ENCODE data around the gene HEPACAM. TPM values are rescaled to one million over a fixed set of nuclear protein-coding genes. Genes with fewer than 3 reads are reported as not detected.

HEPACAM gene
- total RNA-seq, 2 donors from 2014 or later, result 0.83 TPM; not detected in 1

DNA sequence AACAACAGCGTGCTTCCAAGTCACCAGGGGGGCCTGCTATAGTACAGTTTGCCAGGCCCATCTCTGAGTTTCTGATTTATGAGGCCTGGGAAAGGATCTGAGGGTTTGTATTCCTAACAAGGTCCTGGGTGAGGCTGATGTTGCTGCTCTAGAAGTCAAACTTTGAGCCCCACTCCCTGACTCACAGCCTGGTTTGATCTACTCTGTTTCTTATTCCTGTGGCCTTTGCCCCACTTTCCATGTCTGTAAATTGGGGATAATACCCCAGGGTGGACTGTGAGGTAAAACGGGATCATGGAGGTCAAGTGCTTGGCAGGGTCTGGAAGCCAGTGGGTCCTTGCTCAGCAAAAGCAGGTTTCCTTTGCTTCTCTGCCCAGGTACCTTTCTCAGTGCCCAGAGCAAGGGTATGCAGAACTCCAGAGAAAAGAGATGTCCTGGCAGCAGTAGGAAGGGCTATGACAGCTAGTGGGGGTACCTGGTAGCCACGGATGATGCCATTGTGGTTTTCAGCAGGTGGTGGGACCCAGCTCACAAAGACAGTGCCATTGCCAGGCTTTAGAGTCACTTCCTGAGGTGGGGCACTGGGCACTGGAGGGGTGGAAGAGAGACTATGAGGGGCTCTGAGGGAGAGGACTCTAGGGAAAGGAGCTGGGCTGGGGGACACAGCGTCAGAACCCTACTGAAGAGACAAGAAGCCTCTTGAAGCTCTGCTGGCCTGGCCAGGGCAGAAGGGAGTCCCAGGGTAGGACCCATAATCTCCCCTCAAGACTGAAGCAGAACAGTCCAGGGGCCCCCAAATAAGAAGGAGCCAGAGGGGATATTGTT is 41.0 kb downstream of the HEPACAM start:
- H3K4me1 ChIP-seq, result peaks cover 0 to 85% of the 10 kb centered on the region in 2 donors
- peak overlapping the region in 1 of 2 donors; percentile 48 for H3K4me3 ChIP-seq
- peak overlapping the region; percentile 73 to 81 for H3K27ac ChIP-seq
- no peak for DNase-seq (ENCODE audit: low spot score)
- peaks cover 5% of the 10 kb centered on the region for H3K36me3 ChIP-seq
- TF ChIP-seq, protein P1, sequence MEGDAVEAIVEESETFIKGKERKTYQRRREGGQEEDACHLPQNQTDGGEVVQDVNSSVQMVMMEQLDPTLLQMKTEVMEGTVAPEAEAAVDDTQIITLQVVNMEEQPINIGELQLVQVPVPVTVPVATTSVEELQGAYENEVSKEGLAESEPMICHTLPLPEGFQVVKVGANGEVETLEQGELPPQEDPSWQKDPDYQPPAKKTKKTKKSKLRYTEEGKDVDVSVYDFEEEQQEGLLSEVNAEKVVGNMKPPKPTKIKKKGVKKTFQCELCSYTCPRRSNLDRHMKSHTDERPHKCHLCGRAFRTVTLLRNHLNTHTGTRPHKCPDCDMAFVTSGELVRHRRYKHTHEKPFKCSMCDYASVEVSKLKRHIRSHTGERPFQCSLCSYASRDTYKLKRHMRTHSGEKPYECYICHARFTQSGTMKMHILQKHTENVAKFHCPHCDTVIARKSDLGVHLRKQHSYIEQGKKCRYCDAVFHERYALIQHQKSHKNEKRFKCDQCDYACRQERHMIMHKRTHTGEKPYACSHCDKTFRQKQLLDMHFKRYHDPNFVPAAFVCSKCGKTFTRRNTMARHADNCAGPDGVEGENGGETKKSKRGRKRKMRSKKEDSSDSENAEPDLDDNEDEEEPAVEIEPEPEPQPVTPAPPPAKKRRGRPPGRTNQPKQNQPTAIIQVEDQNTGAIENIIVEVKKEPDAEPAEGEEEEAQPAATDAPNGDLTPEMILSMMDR (IDR thresholded peaks at IDR 0.05), result no peak
- no peaks in the 10 kb centered on the region for H3K9me3 ChIP-seq
- no peaks in the 10 kb centered on the region for H3K27me3 ChIP-seq

DNA sequence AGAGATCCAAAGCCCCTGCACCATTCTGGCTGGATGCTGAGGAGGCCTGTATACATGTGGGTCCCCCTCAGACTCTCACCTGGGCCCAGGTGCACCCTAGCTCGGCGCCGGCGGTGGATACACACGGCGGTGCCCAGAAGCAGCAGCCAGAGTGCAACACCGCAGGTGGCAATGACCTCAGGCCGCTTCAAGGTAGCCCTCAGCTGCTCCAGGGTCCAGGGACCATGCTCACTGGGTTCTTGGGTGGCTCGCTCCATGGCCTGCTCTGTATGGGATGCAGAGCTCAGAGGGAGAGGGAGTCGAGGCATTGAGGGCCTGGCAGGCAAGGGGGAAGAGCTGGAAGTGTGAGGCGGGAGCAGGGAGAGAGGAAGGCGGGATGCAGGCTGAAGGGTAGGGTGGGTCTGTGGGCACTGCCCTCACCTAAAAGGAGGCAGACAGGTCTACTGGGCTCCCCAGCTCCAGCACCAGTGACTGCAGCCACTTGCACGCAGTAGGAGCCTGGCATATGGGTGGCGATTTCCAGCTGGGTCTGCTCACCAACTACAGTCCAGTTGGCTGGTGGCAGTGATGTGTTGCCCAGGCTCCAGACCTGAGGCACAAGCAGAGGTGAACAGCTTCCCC is 42.0 kb downstream of the HEPACAM start:
- Histone ChIP-seq H3K4me1 (peaks cover 0 to 83% of the 10 kb centered on the region in 2 donors), H3K27me3 (no peaks in the 10 kb centered on the region), H3K4me3 (no peak overlapping the region), H3K36me3 (peaks cover 5% of the 10 kb centered on the region), H3K9me3 (no peaks in the 10 kb centered on the region), H3K27ac (peak overlapping the region in 1 of 2 donors; percentile 3)
- TF ChIP-seq, protein P1 (IDR thresholded peaks at IDR 0.05), result no peak
- DNase-seq (ENCODE audit: low spot score), result peak; percentile 30

DNA sequence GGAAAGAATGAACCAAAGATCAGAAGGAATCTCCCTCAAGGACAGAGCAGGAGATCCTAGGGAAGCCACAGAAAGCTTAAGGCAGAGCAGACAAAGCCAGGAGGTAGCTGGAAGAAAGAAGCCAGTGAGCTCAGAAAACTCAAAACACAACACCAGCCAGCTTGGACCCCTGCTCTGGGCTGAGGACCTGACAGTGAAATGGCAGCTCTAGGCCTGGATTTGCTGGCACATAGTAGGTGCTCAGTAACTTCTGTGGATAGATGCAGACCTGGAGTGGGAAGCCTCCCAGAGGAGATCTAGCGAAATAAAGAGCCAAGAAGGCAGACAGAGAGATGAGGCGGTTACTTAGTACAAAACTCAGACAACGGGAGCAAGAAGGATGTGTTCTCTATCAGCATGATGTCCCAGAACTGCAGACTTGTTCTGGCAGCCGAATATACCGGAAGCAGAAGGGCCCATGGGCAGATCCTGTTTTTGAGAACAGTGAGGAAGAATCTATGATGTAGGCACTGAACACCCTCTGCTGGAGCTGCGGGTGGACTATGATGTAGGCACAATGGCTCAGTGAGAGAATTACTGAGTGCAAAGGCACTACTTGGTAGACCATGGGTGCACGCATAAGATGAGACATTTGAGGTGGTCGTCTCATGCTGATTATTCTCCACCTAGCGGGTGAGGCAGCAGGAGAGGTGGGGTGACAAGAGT is 42.9 kb downstream of the HEPACAM start:
- H3K27ac ChIP-seq, result peak overlapping the region; percentile 3 to 55
- no peaks in the 10 kb centered on the region for H3K9me3 ChIP-seq
- peak; percentile 59 for DNase-seq (ENCODE audit: low spot score)
- no peak overlapping the region for H3K4me3 ChIP-seq
- peaks cover 5% of the 10 kb centered on the region for H3K36me3 ChIP-seq
- TF ChIP-seq, protein P1 (IDR thresholded peaks at IDR 0.05), result no peak
- peaks cover 0 to 77% of the 10 kb centered on the region in 2 donors for H3K4me1 ChIP-seq
- no peaks in the 10 kb centered on the region for H3K27me3 ChIP-seq

DNA sequence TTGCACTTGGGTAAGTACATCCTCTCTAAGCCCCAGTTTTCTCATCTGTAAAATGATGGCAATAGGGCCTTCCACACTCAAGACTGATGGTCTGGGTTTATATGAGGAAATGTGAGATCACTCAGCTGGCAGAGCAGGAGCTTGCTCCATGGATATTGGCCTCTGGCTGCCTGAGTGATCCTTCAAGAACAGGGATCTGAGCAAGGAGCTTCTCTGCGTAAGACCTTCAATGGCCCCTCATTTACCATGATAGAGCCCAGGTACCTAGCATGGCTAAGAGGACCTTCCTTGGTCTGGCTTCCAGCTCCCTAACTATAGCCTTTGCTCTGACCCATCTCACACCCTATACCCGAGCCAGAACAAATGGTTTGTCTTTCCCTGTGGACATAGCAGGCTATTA is 43.7 kb downstream of the HEPACAM start:
- H3K27ac ChIP-seq, result peak overlapping the region; percentile 6 to 55
- no peaks in the 10 kb centered on the region for H3K9me3 ChIP-seq
- no peaks in the 10 kb centered on the region for H3K27me3 ChIP-seq
- TF ChIP-seq, protein P1 (IDR thresholded peaks at IDR 0.05), result no peak
- peaks cover 5% of the 10 kb centered on the region for H3K36me3 ChIP-seq
- peak; percentile 59 for DNase-seq (ENCODE audit: low spot score)
- H3K4me3 ChIP-seq, result no peak overlapping the region
- peaks cover 0 to 70% of the 10 kb centered on the region in 2 donors for H3K4me1 ChIP-seq

DNA sequence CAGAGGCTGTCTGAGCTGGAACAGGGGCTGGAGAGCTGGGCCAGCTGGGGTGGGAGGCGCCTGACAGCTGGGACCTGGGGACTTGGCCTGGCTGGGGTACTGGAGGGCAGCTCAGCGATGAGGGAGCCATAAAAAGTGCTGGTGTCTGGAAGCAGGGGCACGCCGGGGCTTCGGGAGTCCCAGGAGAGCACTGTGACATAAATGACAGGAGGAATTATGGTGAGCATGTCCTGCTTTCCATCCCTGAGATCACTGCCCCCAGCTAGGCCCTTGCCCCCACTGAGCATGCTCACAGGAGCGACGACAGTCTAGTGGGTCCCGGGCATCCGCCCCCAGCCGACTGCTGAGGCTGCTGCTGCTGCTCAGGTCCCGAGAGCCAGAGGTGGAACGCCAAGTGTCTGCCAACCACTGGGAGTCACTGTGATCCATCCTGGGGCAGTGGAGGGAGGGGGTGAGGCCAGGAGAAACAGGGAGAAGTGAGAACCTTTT is 44.4 kb downstream of the HEPACAM start:
- Histone ChIP-seq H3K27ac (peak overlapping the region; percentile 6 to 55), H3K27me3 (no peaks in the 10 kb centered on the region), H3K9me3 (no peaks in the 10 kb centered on the region), H3K4me3 (no peak overlapping the region), H3K36me3 (peaks cover 5% of the 10 kb centered on the region), H3K4me1 (peaks cover 0 to 62% of the 10 kb centered on the region in 2 donors)
- peak; percentile 59 for DNase-seq (ENCODE audit: low spot score)
- TF ChIP-seq, protein P1 (IDR thresholded peaks at IDR 0.05), result peak in 1 of 2 donors; percentile 16
